ENCODE data around the gene PTPN6.

The PTPN6 gene

GRCh38 chr12:6941782-6942181 lies 9.4 kb upstream of the PTPN6 start:
- DNase-seq (ENCODE audit: low spot score): no peak

- no peak for DNase-seq (ENCODE audit: low spot score)
Measured at GRCh38 chr12:6942331-6942665, 8.9 kb upstream of the PTPN6 start.

- peak; percentile 97 for DNase-seq (ENCODE audit: low spot score)
Measured at GRCh38 chr12:6943389-6943721, 7.8 kb upstream of the PTPN6 start.

GRCh38 chr12:6943722-6944380 lies 7.3 kb upstream of the PTPN6 start, which contains the start of the genes C12orf57 and RNU7-1:
Gene C12orf57, plus strand, starts transcription at chr12:6944022. Its CDS starts 100 bp downstream, at chr12:6944122.
Gene RNU7-1, plus strand, starts transcription at chr12:6943816.
- DNase-seq (ENCODE audit: low spot score): peak; percentile 99

GRCh38 chr12:6944381-6945186 lies 6.6 kb upstream of the PTPN6 start:
- DNase-seq (ENCODE audit: low spot score): peak; percentile 97

- DNase-seq (ENCODE audit: low spot score): no peak
Measured at GRCh38 chr12:6945613-6946012, 5.5 kb upstream of the PTPN6 start.

- DNase-seq (ENCODE audit: low spot score): peak; percentile 99
Measured at GRCh38 chr12:6946033-6946919, 4.9 kb upstream of the PTPN6 start.

- DNase-seq (ENCODE audit: low spot score): no peak
Measured at GRCh38 chr12:6946920-6947374, 4.2 kb upstream of the PTPN6 start.

GRCh38 chr12:6947615-6948014 lies 3.5 kb upstream of the PTPN6 start:
- DNase-seq (ENCODE audit: low spot score): no peak

GRCh38 chr12:6948873-6949594 lies 2.1 kb upstream of the PTPN6 start:
- DNase-seq (ENCODE audit: low spot score): no peak

GRCh38 chr12:6950401-6950801 lies 755 bp upstream of the PTPN6 start:
- DNase-seq (ENCODE audit: low spot score): no peak

GRCh38 chr12:6951551-6952120 lies 480 bp downstream of the PTPN6 start:
- no peak for DNase-seq (ENCODE audit: low spot score)

GRCh38 chr12:6952121-6952862 lies 1.1 kb downstream of the PTPN6 start:
- DNase-seq (ENCODE audit: low spot score): no peak

- no peak for DNase-seq (ENCODE audit: low spot score)
Measured at GRCh38 chr12:6952863-6953441, 1.8 kb downstream of the PTPN6 start.

GRCh38 chr12:6953442-6954315 lies 2.5 kb downstream of the PTPN6 start:
- DNase-seq (ENCODE audit: low spot score): no peak

- DNase-seq (ENCODE audit: low spot score): no peak
Measured at GRCh38 chr12:6954316-6955107, 3.4 kb downstream of the PTPN6 start.

- DNase-seq (ENCODE audit: low spot score): no peak
Measured at GRCh38 chr12:6955108-6956020, 4.2 kb downstream of the PTPN6 start.

Measured in SW480 (cell line).